Heart left ventricle (tissue), 16 donors: ENCODE data around the gene ENO1. TPM values are rescaled to one million over a fixed set of nuclear protein-coding genes. Genes with fewer than 3 reads are reported as not detected.

ENCODE experiments used
- ATAC-seq, 4 donors: fragments of 200-7000 bp; cut with Tn5 transposase; one replicate each; pipeline ENCODE4 v1.9.1; 2020 to 2022; ENCODE audit warnings: moderate library complexity in 4 of 4, mild to moderate bottlenecking in 3 of 4, moderate number of reproducible peaks in 1 of 4
- DNase-seq, 5 donors: peaks; one replicate each; pipeline ENCODE4 v3.0.0-alpha.2; 2020
- H3K27ac ChIP-seq, 12 donors: fragments of 200-600 bp; sonication (generic) in 4 of 12; one replicate each; pipeline versions ENCODE4 v1.5.0 to v1.8.0; 2016 to 2022; ENCODE audit warnings: mild to moderate bottlenecking in 2 of 12
- H3K27me3 ChIP-seq, 9 donors: fragments of 200-600 bp; sonication (generic) in 2 of 9; one replicate each; pipeline versions ENCODE4 v1.5.1 to v1.8.0; 2016 to 2022; ENCODE audit warnings: mild to moderate bottlenecking in 3 of 9
- H3K36me3 ChIP-seq, 9 donors: fragments of 200-600 bp; sonication (generic) in 2 of 9; one replicate each; pipeline versions ENCODE4 v1.5.0 to v1.8.0; 2018 to 2022; ENCODE audit warnings: mild to moderate bottlenecking in 2 of 9
- H3K4me1 ChIP-seq, 12 donors: fragments of 200-600 bp; sonication (generic) in 4 of 12; one replicate each; pipeline versions ENCODE4 v1.5.0 to v1.8.0; 2016 to 2022; ENCODE audit warnings: mild to moderate bottlenecking in 3 of 12
- H3K4me3 ChIP-seq, 12 donors: fragments of 200-600 bp; sonication (generic) in 4 of 12; one replicate each; pipeline versions ENCODE4 v1.5.0 to v1.8.0; 2017 to 2022; ENCODE audit warnings: mild to moderate bottlenecking in 9 of 12, moderate library complexity in 4 of 12
- H3K9me3 ChIP-seq, 12 donors: fragments of 200-600 bp; sonication (generic) in 4 of 12; one replicate each; pipeline versions ENCODE4 v1.5.0 to v1.8.0; 2016 to 2022; ENCODE audit warnings: mild to moderate bottlenecking in 1 of 12
- CTCF ChIP-seq, 12 donors: fragments of 200-600 bp; sonication (generic) in 4 of 12; IDR thresholded peaks; one replicate each; pipeline versions ENCODE4 v1.5.0 to v1.8.0; 2018 to 2022; ENCODE audit warnings: antibody characterized with exemption in 12 of 12, mild to moderate bottlenecking in 5 of 12
- POLR2A ChIP-seq, 2 donors: fragments of 450-650 bp; IDR thresholded peaks; one replicate each; pipeline ENCODE4 v1.6.1; 2017; ENCODE audit warnings: antibody characterized with exemption in 2 of 2, mild to moderate bottlenecking in 2 of 2, moderate library complexity in 2 of 2
- WGBS, 4 donors: extraction: QIAGEN DNeasy Blood & Tissue Kit in 2 of 4; methylation state at CpG; one replicate each; pipeline versions ENCODE4 v1.1.5 to v1.1.7; 2013 to 2018; 5-methylcytosine and 5-hydroxymethylcytosine counted together
- intact Hi-C, 10 donors: fragments of 100-400 bp; cut with DNase I; formaldehyde crosslinking; loops; one replicate each; pipeline versions ENCODE4 v1.11.1 to v1.14.2; 2022
- polyA plus RNA-seq, 2 donors: library from polyadenylated mRNA; stranded (reverse); fragments of 200-250 nt; gene quantifications; one replicate each; pipeline ENCODE4 v1.2.3, GENCODE V29; 2013
- total RNA-seq, 9 donors: library from RNA; depleted of rRNA in 2 of 9; stranded (reverse); fragments of >200 nt in 2 of 9; fragmentation: NEBNext Ultra II Directional in 3 of 9; extraction: Animal tissue kit (Norgen Biotek cat#: 25700) in 3 of 9; gene quantifications; one replicate each; pipeline versions ENCODE4 v1.1.0 to v1.2.4, GENCODE V29; 2016 to 2023
- donor health status: ischemic (EF 13 %, LVEDD 7.1; RV severe dilation, severe dysfunction).
- donor health status: healthy with polysubstance abuse.
- donor health status: DM: no; HTN: yes; CAD: no.
- donor health status: DM: no; HTN: no; CAD: no.
- donor health status: ischemic (EF 25% LVEDD 6.9; RV normal size, moderate dysfunction).
- donor health status: ischemic (EF 25% LVEDD 5.7; RV mildly dilated, moderate dysfunction).
- donor health status: healthy.
- donor health status: DM: yes; HTN: yes; CAD: no.
- donor health status: ischemic (EF 35%, LVEDD 5.7; RV mildly dilated, moderate dysfunction).
- donor health status: nonischemic (EF 11% LVEDD 7.7; RV severe dilation, severe dysfunction).
- donor health status: DM: yes; HTN: yes; CAD: no.
- donor health status: PGD.
- donor health status: ischemic (EF 29% LVEDD 5.4; RV normal size, mild dysfunction).
- donor health status: nonischemic (EF 23%, LVEDD 6.1; RV moderate dilation, normal function).

ENO1 gene
- total and polyA plus RNA-seq, 11 donors, result 71.1 to 557 (median 174) TPM

- ATAC-seq, result no peak
- Histone ChIP-seq H3K9me3 (no peaks in the 10 kb centered on the region), H3K4me3 (peak overlapping the region in 10 of 12 donors; percentile 71 to 99 (median 90)), H3K36me3 (peaks cover 0 to 20% (median 4%) of the 10 kb centered on the region in 9 donors), H3K27ac (peak overlapping the region; percentile 95 to 100 (median 98)), H3K27me3 (no peaks in the 10 kb centered on the region), H3K4me1 (peaks cover 2 to 46% (median 36%) of the 10 kb centered on the region in 12 donors)
- DNase-seq, result no peak
- TF ChIP-seq POLR2A (IDR thresholded peaks at IDR 0.05) (no peak), CTCF (IDR thresholded peaks at IDR 0.05) (peak in 6 of 12 donors; percentile 11 to 40 (median 22))
- intact Hi-C loops, result no loop called here
- 38 to 41% (median 40%) methylated on average over 11 of the region's 11 CpGs for WGBS, 4 donors
These were observed 1.0 kb upstream of the ENO1 start for GRCh38 chr1:8879464-8879921.

- no peaks in the 10 kb centered on the region for H3K9me3 ChIP-seq
- H3K36me3 ChIP-seq, result peaks cover 0 to 26% (median 10%) of the 10 kb centered on the region in 9 donors
- intact Hi-C loops, result no loop called here
- peak overlapping the region; percentile 71 to 99 (median 92) for H3K4me3 ChIP-seq
- H3K27me3 ChIP-seq, result no peaks in the 10 kb centered on the region
- ATAC-seq (peak; percentile 94 to 97 (median 96)), DNase-seq (peak; percentile 98 to 99 (median 98))
- TF ChIP-seq CTCF (IDR thresholded peaks at IDR 0.05) (peak in 2 of 12 donors; percentile 10 to 38), POLR2A (IDR thresholded peaks at IDR 0.05) (peak in 1 of 2 donors; percentile 64)
- WGBS, 4 donors, result 0 to 1% (median 1%) methylated on average over 34 to 82 of the region's 82 CpGs
- peaks cover 4 to 53% (median 42%) of the 10 kb centered on the region in 12 donors for H3K4me1 ChIP-seq
- peak overlapping the region; percentile 95 to 100 (median 98) for H3K27ac ChIP-seq
These were observed 395 bp upstream of the ENO1 start for GRCh38 chr1:8878698-8879463.

GRCh38 chr1:8876087-8876486, 2.4 kb downstream of the ENO1 start:
- ATAC-seq, result no peak
- WGBS, 4 donors, result 71 to 80% (median 75%) methylated on average over 3 of the region's 3 CpGs

More at GRCh38 chr1:8876087-8876486, 2.4 kb downstream of the ENO1 start:
- Histone ChIP-seq H3K4me3 (peak overlapping the region in 5 of 12 donors; percentile 7 to 93 (median 91)), H3K27me3 (no peaks in the 10 kb centered on the region), H3K27ac (peak overlapping the region in 9 of 12 donors; percentile 45 to 100 (median 66)), H3K9me3 (no peaks in the 10 kb centered on the region), H3K36me3 (peaks cover 0 to 52% (median 38%) of the 10 kb centered on the region in 9 donors), H3K4me1 (peaks cover 7 to 79% (median 56%) of the 10 kb centered on the region in 12 donors)
- no peak for TF ChIP-seq POLR2A (IDR thresholded peaks at IDR 0.05)
- no peak for TF ChIP-seq CTCF (IDR thresholded peaks at IDR 0.05)
- intact Hi-C loops, result no loop called here
- no peak for DNase-seq
